Loucy (cell line): Measurements from ENCODE around the gene DPYSL4.

ENCODE experiments used
- H2AFZ ChIP-seq: fragments of 200-600 bp; sonication (generic); 2 replicates; pipeline ENCODE4 v1.6.0; 2016; ENCODE audit warnings: antibody characterized with exemption, mild to moderate bottlenecking, low read length, moderate library complexity
- H3F3A ChIP-seq: fragments of 200-600 bp; 2 replicates; pipeline ENCODE4 v1.6.0; 2016; ENCODE audit warnings: antibody characterized with exemption, low read depth, mild to moderate bottlenecking
- H3K27me3 ChIP-seq: fragments of 200-600 bp; sonication (generic); 2 replicates; pipeline ENCODE4 v1.6.1; 2014; ENCODE audit warnings: low read length, mild to moderate bottlenecking; ENCODE audit not compliant: insufficient read depth, poor library complexity, severe bottlenecking
- H3K36me3 ChIP-seq: fragments of 200-600 bp; sonication (generic); 2 replicates; pipeline ENCODE4 v1.6.1; 2016; ENCODE audit warnings: low read length; ENCODE audit not compliant: insufficient read depth
- H3K4me1 ChIP-seq: fragments of 200-600 bp; sonication (generic); 2 replicates; pipeline ENCODE4 v1.5.1; 2014; ENCODE audit warnings: low read length, mild to moderate bottlenecking; ENCODE audit not compliant: insufficient read depth, poor library complexity, severe bottlenecking
- H3K4me2 ChIP-seq: fragments of 200-600 bp; sonication (generic); 2 replicates; pipeline ENCODE4 v1.6.0; 2014; ENCODE audit warnings: antibody characterized with exemption, low read length, low read depth, mild to moderate bottlenecking; ENCODE audit not compliant: poor library complexity, severe bottlenecking
- H3K4me3 ChIP-seq: fragments of 200-600 bp; sonication (generic); 2 replicates; pipeline ENCODE4 v1.5.1; 2014; ENCODE audit warnings: low read length, mild to moderate bottlenecking, mixed read lengths; ENCODE audit not compliant: poor library complexity, severe bottlenecking
- H3K79me2 ChIP-seq: fragments of 200-600 bp; sonication (generic); 2 replicates; pipeline ENCODE4 v1.6.1; 2014; ENCODE audit warnings: low read length; ENCODE audit not compliant: insufficient read depth
- H3K9ac ChIP-seq: fragments of 200-600 bp; sonication (generic); 2 replicates; pipeline ENCODE4 v1.6.0; 2014; ENCODE audit warnings: mild to moderate bottlenecking, low read depth, low read length, moderate library complexity; ENCODE audit not compliant: poor library complexity, severe bottlenecking
- H3K9me2 ChIP-seq: fragments of 200-600 bp; sonication (generic); replicated peaks from 2 replicates; pipeline ENCODE4 v1.6.1; 2016; ENCODE audit warnings: low read depth, low read length, mixed read lengths
- H3K9me3 ChIP-seq: fragments of 200-600 bp; sonication (generic); 2 replicates; pipeline ENCODE4 v1.6.1; 2014; ENCODE audit warnings: mild to moderate bottlenecking, antibody characterized with exemption, low read length, low read depth; ENCODE audit not compliant: insufficient read depth
- H4K20me1 ChIP-seq: fragments of 200-600 bp; sonication (generic); 2 replicates; pipeline ENCODE4 v1.6.0; 2014; ENCODE audit warnings: antibody characterized with exemption, low read length, mild to moderate bottlenecking; ENCODE audit not compliant: insufficient read depth, poor library complexity, severe bottlenecking
- EZH2phosphoT487 ChIP-seq: fragments of 200-600 bp; IDR thresholded peaks from 2 replicates; pipeline ENCODE4 v1.6.1; 2018; ENCODE audit warnings: antibody characterized with exemption, mild to moderate bottlenecking, moderate library complexity, borderline replicate concordance
- TF ChIP-seq, protein P1 (sequence below): fragments of 200-600 bp; sonication (generic); conservative IDR thresholded peaks from 2 replicates; pipeline ENCODE4 v1.5.1; 2014; ENCODE audit warnings: mild to moderate bottlenecking, antibody characterized with exemption, low read length

The DPYSL4 gene

DNA sequence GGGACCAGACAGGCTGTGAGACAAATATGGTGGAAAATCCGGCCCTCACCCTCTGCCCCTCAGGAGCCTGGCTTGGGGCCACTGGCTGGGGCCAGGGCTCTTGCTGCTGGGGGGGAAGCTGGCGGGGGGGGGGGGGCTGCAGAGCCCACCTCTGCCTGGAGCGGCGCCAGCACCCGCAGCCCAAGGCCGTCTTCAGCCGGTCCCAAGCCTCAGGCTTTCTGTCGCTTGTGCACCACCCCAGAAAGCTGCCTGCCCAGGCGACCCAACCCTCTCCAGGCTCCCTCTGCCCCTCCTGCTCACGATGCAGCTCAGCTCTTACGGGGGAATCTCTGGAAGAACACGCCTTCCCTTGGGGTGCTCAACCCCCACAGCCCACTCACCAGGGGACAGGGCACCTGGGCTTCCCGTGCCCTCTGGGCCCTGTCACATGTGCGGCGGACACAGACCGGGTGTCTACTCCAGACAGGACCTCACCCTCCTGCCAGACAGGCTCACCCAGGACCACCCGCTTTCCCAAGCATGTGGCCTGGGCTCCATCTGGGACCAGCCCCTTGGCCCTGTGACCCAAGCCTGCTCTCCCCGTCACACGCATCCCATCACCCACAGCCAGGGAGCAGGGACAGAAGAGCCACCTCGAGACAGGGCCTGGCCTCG, 43.9 kb downstream of the DPYSL4 start:
- no peak for TF ChIP-seq EZH2phosphoT487
- TF ChIP-seq, protein P1, sequence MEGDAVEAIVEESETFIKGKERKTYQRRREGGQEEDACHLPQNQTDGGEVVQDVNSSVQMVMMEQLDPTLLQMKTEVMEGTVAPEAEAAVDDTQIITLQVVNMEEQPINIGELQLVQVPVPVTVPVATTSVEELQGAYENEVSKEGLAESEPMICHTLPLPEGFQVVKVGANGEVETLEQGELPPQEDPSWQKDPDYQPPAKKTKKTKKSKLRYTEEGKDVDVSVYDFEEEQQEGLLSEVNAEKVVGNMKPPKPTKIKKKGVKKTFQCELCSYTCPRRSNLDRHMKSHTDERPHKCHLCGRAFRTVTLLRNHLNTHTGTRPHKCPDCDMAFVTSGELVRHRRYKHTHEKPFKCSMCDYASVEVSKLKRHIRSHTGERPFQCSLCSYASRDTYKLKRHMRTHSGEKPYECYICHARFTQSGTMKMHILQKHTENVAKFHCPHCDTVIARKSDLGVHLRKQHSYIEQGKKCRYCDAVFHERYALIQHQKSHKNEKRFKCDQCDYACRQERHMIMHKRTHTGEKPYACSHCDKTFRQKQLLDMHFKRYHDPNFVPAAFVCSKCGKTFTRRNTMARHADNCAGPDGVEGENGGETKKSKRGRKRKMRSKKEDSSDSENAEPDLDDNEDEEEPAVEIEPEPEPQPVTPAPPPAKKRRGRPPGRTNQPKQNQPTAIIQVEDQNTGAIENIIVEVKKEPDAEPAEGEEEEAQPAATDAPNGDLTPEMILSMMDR = no peak
- Histone ChIP-seq H3K27me3 (no peaks in the 10 kb centered on the region), H3K9me3 (no peaks in the 10 kb centered on the region), H4K20me1 (no peaks in the 10 kb centered on the region), H3K4me1 (peaks cover 5% of the 10 kb centered on the region), H2AFZ (no peak overlapping the region), H3K36me3 (no peaks in the 10 kb centered on the region), H3F3A (no peaks in the 10 kb centered on the region), H3K4me2 (no peak overlapping the region), H3K9me2 (no peaks in the 10 kb centered on the region), H3K4me3 (no peak overlapping the region), H3K79me2 (no peaks in the 10 kb centered on the region), H3K9ac (no peak overlapping the region)

DNA sequence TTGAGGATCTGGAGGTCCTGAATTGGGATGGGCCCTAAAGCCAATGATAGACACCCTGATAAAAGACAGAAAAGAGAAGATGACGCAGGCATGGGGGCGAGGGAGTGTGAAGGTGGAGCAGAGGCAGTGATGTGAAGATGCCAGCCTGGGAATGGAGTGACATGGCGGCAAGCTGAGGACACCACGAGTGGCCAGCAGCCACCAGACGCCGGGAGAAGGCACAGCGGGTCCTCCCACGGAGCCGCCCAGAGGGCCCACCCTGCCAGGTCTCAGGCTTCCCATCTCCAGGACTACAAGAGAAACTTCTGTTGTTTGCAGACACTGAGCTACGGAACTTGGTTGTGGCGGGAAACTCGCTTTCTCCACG, 44.9 kb downstream of the DPYSL4 start:
- no peak overlapping the region for H2AFZ ChIP-seq
- no peaks in the 10 kb centered on the region for H3K9me3 ChIP-seq
- H3K36me3 ChIP-seq = no peaks in the 10 kb centered on the region
- no peak for TF ChIP-seq EZH2phosphoT487
- TF ChIP-seq, protein P1 = no peak
- H3K27me3 ChIP-seq = no peaks in the 10 kb centered on the region
- H3K4me2 ChIP-seq = no peak overlapping the region
- peaks cover 5% of the 10 kb centered on the region for H3K4me1 ChIP-seq
- H4K20me1 ChIP-seq = no peaks in the 10 kb centered on the region
- no peaks in the 10 kb centered on the region for H3F3A ChIP-seq
- no peaks in the 10 kb centered on the region for H3K9me2 ChIP-seq
- no peaks in the 10 kb centered on the region for H3K79me2 ChIP-seq
- H3K4me3 ChIP-seq = no peak overlapping the region
- no peak overlapping the region for H3K9ac ChIP-seq

DNA sequence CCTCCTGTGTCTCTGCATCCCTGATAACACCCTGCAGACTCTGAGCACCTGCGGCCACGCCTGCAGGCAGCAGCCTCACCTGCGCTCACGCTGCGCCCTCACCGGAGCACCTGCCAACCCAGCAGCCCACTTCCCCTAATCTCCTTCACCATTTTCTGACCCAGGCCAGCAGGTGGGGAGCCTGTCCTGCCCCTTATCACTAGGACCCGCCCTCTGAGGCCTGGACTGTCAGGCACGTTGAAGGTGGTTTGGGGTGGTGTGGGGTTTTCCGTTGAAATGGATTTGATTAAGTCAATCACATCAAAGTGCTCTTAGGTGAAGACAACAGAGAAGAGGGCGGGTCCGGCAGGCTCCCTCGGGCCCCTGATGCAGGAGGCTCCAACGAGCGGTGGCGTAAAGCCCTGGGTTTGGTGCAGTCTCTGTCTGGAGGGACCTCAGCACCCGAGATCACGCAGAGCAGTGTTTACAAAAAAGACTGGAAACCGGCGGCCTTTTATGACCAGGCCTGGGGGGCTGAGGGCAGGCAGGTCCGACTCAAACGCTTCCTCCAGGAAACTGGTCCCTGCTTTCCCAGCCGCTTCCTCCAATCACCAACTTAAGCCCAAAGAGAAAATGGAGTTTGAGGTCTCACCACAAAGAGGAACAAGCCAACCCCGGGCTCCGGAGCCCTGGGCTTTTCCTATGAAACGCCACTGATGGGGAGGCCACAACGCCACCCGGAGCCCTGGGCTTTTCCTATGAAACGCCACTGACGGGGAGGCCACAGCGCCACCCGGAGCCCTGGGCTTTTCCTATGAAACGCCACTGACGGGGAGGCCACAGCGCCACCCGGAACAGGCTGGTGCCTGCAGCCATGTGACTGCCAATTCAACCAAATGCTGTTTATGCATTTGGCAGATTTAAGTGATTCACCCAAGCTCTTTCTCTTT, 45.5 kb downstream of the DPYSL4 start:
- Histone ChIP-seq H3K9ac (no peak overlapping the region), H2AFZ (no peak overlapping the region), H3K9me3 (no peaks in the 10 kb centered on the region), H3K36me3 (no peaks in the 10 kb centered on the region), H3K9me2 (no peaks in the 10 kb centered on the region), H3K4me3 (no peak overlapping the region), H3K79me2 (no peaks in the 10 kb centered on the region), H3K27me3 (no peaks in the 10 kb centered on the region), H3F3A (no peaks in the 10 kb centered on the region), H4K20me1 (no peaks in the 10 kb centered on the region), H3K4me1 (peaks cover 5% of the 10 kb centered on the region), H3K4me2 (no peak overlapping the region)
- TF ChIP-seq, protein P1 = no peak
- no peak for TF ChIP-seq EZH2phosphoT487
